Measurements from ENCODE around the gene ZNF837. TPM values are rescaled to one million over a fixed set of nuclear protein-coding genes. Genes with fewer than 3 reads are reported as not detected.

ZNF837 gene
- total and polyA plus RNA-seq, 4 donors, result 1.7 to 3.2 (median 2.7) TPM

DNA sequence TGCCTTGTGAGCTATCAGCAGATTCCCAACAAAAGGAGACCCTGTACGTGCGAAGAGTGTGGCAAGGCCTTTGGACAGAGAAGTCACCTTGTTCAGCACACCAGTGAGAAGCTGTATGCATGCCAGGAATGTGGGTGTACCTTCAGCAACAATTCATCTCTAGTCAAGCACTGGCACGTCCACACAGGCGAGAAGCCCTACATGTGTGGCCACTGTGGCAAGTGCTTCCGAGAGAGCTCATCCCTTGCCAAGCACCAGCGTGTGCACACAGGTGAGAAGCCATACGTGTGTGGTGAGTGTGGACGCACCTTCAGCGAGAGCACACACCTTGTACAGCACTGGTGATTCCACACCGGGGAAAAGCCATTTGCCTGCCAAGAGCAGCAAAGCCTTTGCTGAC, 61.6 kb downstream of the ZNF837 start:
- Histone ChIP-seq H3K27ac (ENCODE audit: low read depth in 1 of 2, low read length in 1 of 2) (no peak overlapping the region), H3K27me3 (ENCODE audit: control insufficient read depth in 3 of 3, insufficient read depth in 3 of 3, low read length in 2 of 3) (no peaks in the 10 kb centered on the region), H3K9me3 (ENCODE audit: control insufficient read depth in 4 of 4, insufficient read depth in 3 of 4, low read length in 3 of 4) (peaks cover 0 to 2% (median 0%) of the 10 kb centered on the region in 4 donors), H3K4me3 (no peak overlapping the region), H3K4me1 (ENCODE audit: control insufficient read depth in 5 of 5, insufficient read depth in 5 of 5, low read length in 5 of 5) (no peaks in the 10 kb centered on the region), H3K36me3 (ENCODE audit: control insufficient read depth in 4 of 4, insufficient read depth in 4 of 4, low read length in 4 of 4) (peaks cover 8 to 11% (median 9%) of the 10 kb centered on the region in 4 donors), H3K9ac (ENCODE audit: insufficient read depth in 1 of 2, low read length in 2 of 2) (no peak overlapping the region)
- ATAC-seq (ENCODE audit: insufficient read depth, low FRiP score), result no peak
- TF ChIP-seq, protein P1, sequence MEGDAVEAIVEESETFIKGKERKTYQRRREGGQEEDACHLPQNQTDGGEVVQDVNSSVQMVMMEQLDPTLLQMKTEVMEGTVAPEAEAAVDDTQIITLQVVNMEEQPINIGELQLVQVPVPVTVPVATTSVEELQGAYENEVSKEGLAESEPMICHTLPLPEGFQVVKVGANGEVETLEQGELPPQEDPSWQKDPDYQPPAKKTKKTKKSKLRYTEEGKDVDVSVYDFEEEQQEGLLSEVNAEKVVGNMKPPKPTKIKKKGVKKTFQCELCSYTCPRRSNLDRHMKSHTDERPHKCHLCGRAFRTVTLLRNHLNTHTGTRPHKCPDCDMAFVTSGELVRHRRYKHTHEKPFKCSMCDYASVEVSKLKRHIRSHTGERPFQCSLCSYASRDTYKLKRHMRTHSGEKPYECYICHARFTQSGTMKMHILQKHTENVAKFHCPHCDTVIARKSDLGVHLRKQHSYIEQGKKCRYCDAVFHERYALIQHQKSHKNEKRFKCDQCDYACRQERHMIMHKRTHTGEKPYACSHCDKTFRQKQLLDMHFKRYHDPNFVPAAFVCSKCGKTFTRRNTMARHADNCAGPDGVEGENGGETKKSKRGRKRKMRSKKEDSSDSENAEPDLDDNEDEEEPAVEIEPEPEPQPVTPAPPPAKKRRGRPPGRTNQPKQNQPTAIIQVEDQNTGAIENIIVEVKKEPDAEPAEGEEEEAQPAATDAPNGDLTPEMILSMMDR (IDR thresholded peaks at IDR 0.05; ENCODE audit: control extremely low read depth, extremely low read depth), result no peak
- no peak for DNase-seq
- WGBS, 2 donors, result 95 to 97% methylated on average over 10 of the region's 10 CpGs

DNA sequence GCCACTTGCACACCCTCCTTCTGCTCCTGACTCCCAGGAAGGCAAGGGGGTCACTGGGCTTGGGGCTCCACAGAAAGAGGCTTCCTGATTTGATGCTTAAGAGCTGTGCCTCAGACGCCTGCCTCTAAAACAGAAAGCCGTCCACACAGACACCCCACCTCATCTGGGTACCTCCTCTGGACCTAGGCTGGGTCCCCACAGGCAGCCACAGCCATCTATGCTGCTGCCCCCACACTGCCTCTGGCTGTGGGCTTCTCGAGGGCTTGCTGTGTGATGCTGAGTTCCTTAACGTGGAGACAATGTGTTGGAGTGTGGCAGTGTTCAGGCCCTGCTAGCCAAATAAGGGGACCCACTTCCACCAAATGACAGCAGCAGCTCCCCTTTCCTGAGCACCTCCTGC, 62.5 kb downstream of the ZNF837 start:
- Histone ChIP-seq H3K4me1 (ENCODE audit: control insufficient read depth in 5 of 5, insufficient read depth in 5 of 5, low read length in 5 of 5) (no peaks in the 10 kb centered on the region), H3K9me3 (ENCODE audit: control insufficient read depth in 4 of 4, insufficient read depth in 3 of 4, low read length in 3 of 4) (peaks cover 0 to 2% (median 0%) of the 10 kb centered on the region in 4 donors), H3K9ac (ENCODE audit: insufficient read depth in 1 of 2, low read length in 2 of 2) (no peak overlapping the region), H3K27ac (ENCODE audit: low read depth in 1 of 2, low read length in 1 of 2) (no peak overlapping the region), H3K4me3 (no peak overlapping the region), H3K27me3 (ENCODE audit: control insufficient read depth in 3 of 3, insufficient read depth in 3 of 3, low read length in 2 of 3) (no peaks in the 10 kb centered on the region), H3K36me3 (ENCODE audit: control insufficient read depth in 4 of 4, insufficient read depth in 4 of 4, low read length in 4 of 4) (peaks cover 12 to 16% (median 15%) of the 10 kb centered on the region in 4 donors)
- DNase-seq (no peak), ATAC-seq (ENCODE audit: insufficient read depth, low FRiP score) (no peak)
- TF ChIP-seq, protein P1 (IDR thresholded peaks at IDR 0.05; ENCODE audit: control extremely low read depth, extremely low read depth), result no peak
- 82 to 87% methylated on average over 4 of the region's 4 CpGs for WGBS, 2 donors

Small RNA genes within 50 kb of the gene (small RNA-seq; reads per million reads assigned to genes)
- gene MIR4754 (ENCODE audit: low replicate concordance), result not detected
- 0.33 reads per million, percentile 39 among the genes with 10 or more reads in this experiment for gene MIR6806 (ENCODE audit: low replicate concordance)
- not detected for gene RNA5SP473 (ENCODE audit: low replicate concordance)

Other genes starting within 250 kb of the ZNF837 start
- 10 to 100 TPM in 1 of 2 donors, 1 to 10 TPM in 1; 9.0 to 20.0 TPM for gene ZNF329, start 230.2 kb downstream of the ZNF837 start, total RNA-seq
- 1 to 10 TPM; 2.3 to 3.9 TPM for gene ZNF329, start 230.2 kb downstream of the ZNF837 start, polyA plus RNA-seq
- gene ZNF274, start 198.0 kb downstream of the ZNF837 start, total RNA-seq, result 10 to 100 TPM; 27.8 to 29.6 TPM
- 10 to 100 TPM; 10.2 to 24.2 TPM for gene ZNF274, start 198.0 kb downstream of the ZNF837 start, polyA plus RNA-seq
- gene ZNF544, start 152.1 kb downstream of the ZNF837 start, total RNA-seq, result 10 to 100 TPM; 19.7 to 41.6 TPM
- 10 to 100 TPM in 1 of 2 donors, 1 to 10 TPM in 1; 9.6 to 13.8 TPM for gene ZNF544, start 152.1 kb downstream of the ZNF837 start, polyA plus RNA-seq
- gene ZNF8, start 102.1 kb downstream of the ZNF837 start, total RNA-seq, result 1 to 10 TPM; 5.2 to 8.0 TPM
- gene ZNF8, start 102.1 kb downstream of the ZNF837 start, polyA plus RNA-seq, result 1 to 10 TPM; 1.2 to 1.8 TPM
- 10 to 100 TPM; 31.8 to 58.8 TPM for gene ERVK3-1, start 75.7 kb downstream of the ZNF837 start, total RNA-seq
- gene ERVK3-1, start 75.7 kb downstream of the ZNF837 start, polyA plus RNA-seq, result 10 to 100 TPM; 38.0 to 38.1 TPM
- gene ZSCAN22, start 54.0 kb downstream of the ZNF837 start, total RNA-seq, result 1 to 10 TPM; 3.7 TPM
- gene ZSCAN22, start 54.0 kb downstream of the ZNF837 start, polyA plus RNA-seq, result 1 to 10 TPM in 1 of 2 donors, under 1 TPM in 1; 0.93 to 1.1 TPM
- 10 to 100 TPM in 1 of 2 donors, 1 to 10 TPM in 1; 1.2 to 16.4 TPM for gene A1BG, start 27.5 kb downstream of the ZNF837 start, total RNA-seq
- 10 to 100 TPM; 20.9 to 53.4 TPM for gene A1BG, start 27.5 kb downstream of the ZNF837 start, polyA plus RNA-seq
- gene ZNF497, start 18.3 kb downstream of the ZNF837 start, total RNA-seq, result 1 to 10 TPM; 3.5 to 3.8 TPM
- 1 to 10 TPM in 1 of 2 donors, under 1 TPM in 1; 0.97 to 1.3 TPM for gene ZNF497, start 18.3 kb downstream of the ZNF837 start, polyA plus RNA-seq
- 1,000 to 10,000 TPM in 1 of 2 donors, 100 to 1,000 TPM in 1; 927 to 1,036 TPM for gene RPS5, start 6.2 kb upstream of the ZNF837 start, total RNA-seq
- 1,000 to 10,000 TPM; 1,145 to 1,802 TPM for gene RPS5, start 6.2 kb upstream of the ZNF837 start, polyA plus RNA-seq
- 1 to 10 TPM in 1 of 2 donors, under 1 TPM in 1; 0.26 to 1.5 TPM for gene RNF225, start 14.6 kb upstream of the ZNF837 start, total RNA-seq
- under 1 TPM in 1 of 2 donors, not detected in 1; 0.14 TPM for gene RNF225, start 14.6 kb upstream of the ZNF837 start, polyA plus RNA-seq
- 10 to 100 TPM; 14.4 to 16.9 TPM for gene ZNF584, start 27.6 kb upstream of the ZNF837 start, total RNA-seq
- 10 to 100 TPM in 1 of 2 donors, 1 to 10 TPM in 1; 6.0 to 13.1 TPM for gene ZNF584, start 27.6 kb upstream of the ZNF837 start, polyA plus RNA-seq
- gene ZNF132, start 59.1 kb upstream of the ZNF837 start, total RNA-seq, result 1 to 10 TPM; 4.4 to 7.4 TPM
- 1 to 10 TPM; 1.0 to 1.4 TPM for gene ZNF132, start 59.1 kb upstream of the ZNF837 start, polyA plus RNA-seq
- gene ZNF324B, start 70.6 kb upstream of the ZNF837 start, total RNA-seq, result 1 to 10 TPM; 8.2 to 9.3 TPM
- gene ZNF324B, start 70.6 kb upstream of the ZNF837 start, polyA plus RNA-seq, result 1 to 10 TPM; 2.8 to 3.9 TPM
- 10 to 100 TPM; 12.4 to 13.9 TPM for gene ZNF324, start 86.0 kb upstream of the ZNF837 start, total RNA-seq
- gene ZNF324, start 86.0 kb upstream of the ZNF837 start, polyA plus RNA-seq, result 1 to 10 TPM; 4.6 to 5.3 TPM
- 10 to 100 TPM; 12.5 to 12.9 TPM for gene ZNF446, start 95.3 kb upstream of the ZNF837 start, total RNA-seq
- 1 to 10 TPM; 8.3 to 9.5 TPM for gene ZNF446, start 95.3 kb upstream of the ZNF837 start, polyA plus RNA-seq
- 10 to 100 TPM in 1 of 2 donors, 1 to 10 TPM in 1; 7.9 to 11.3 TPM for gene SLC27A5, start 131.0 kb upstream of the ZNF837 start, total RNA-seq
- gene SLC27A5, start 131.0 kb upstream of the ZNF837 start, polyA plus RNA-seq, result 10 to 100 TPM; 14.6 to 19.0 TPM
- gene ZBTB45, start 138.8 kb upstream of the ZNF837 start, total RNA-seq, result 10 to 100 TPM in 1 of 2 donors, 1 to 10 TPM in 1; 6.0 to 20.2 TPM
- gene ZBTB45, start 138.8 kb upstream of the ZNF837 start, polyA plus RNA-seq, result 1 to 10 TPM; 7.7 to 9.6 TPM
- 100 to 1,000 TPM; 171 to 250 TPM for gene TRIM28, start 163.0 kb upstream of the ZNF837 start, total RNA-seq
- 100 to 1,000 TPM; 175 to 188 TPM for gene TRIM28, start 163.0 kb upstream of the ZNF837 start, polyA plus RNA-seq
- gene CHMP2A, start 174.1 kb upstream of the ZNF837 start, total RNA-seq, result 100 to 1,000 TPM in 1 of 2 donors, 10 to 100 TPM in 1; 87.7 to 156 TPM
- gene CHMP2A, start 174.1 kb upstream of the ZNF837 start, polyA plus RNA-seq, result 100 to 1,000 TPM; 227 to 309 TPM
- gene UBE2M, start 177.6 kb upstream of the ZNF837 start, total RNA-seq, result 10 to 100 TPM; 25.9 to 55.6 TPM
- gene UBE2M, start 177.6 kb upstream of the ZNF837 start, polyA plus RNA-seq, result 10 to 100 TPM; 55.7 to 60.7 TPM
- 10 to 100 TPM; 28.4 to 37.5 TPM for gene MZF1, start 192.3 kb upstream of the ZNF837 start, total RNA-seq
- gene MZF1, start 192.3 kb upstream of the ZNF837 start, polyA plus RNA-seq, result 10 to 100 TPM; 19.2 to 31.7 TPM